ENCODE measurements around the gene UBXN1. TPM values are rescaled to one million over a fixed set of nuclear protein-coding genes. Genes with fewer than 3 reads are reported as not detected.
"Not testable (repeated sequence)": the region's sequence is repeated elsewhere in the genome, so short reads cannot be mapped to it uniquely, and the experiment has no call there.

The UBXN1 gene
- total RNA-seq, 4 donors from 2014 or later, result 194 to 275 (median 235) TPM

GRCh38 chr11:62682518-62682917, 3.6 kb upstream of the UBXN1 start:
- no peak overlapping the region for H3K4me3 ChIP-seq (ENCODE audit: low read depth, poor library complexity, severe bottlenecking)
- TF ChIP-seq POLR2A (IDR thresholded peaks at IDR 0.05), result no peak
- TF ChIP-seq, protein P1, sequence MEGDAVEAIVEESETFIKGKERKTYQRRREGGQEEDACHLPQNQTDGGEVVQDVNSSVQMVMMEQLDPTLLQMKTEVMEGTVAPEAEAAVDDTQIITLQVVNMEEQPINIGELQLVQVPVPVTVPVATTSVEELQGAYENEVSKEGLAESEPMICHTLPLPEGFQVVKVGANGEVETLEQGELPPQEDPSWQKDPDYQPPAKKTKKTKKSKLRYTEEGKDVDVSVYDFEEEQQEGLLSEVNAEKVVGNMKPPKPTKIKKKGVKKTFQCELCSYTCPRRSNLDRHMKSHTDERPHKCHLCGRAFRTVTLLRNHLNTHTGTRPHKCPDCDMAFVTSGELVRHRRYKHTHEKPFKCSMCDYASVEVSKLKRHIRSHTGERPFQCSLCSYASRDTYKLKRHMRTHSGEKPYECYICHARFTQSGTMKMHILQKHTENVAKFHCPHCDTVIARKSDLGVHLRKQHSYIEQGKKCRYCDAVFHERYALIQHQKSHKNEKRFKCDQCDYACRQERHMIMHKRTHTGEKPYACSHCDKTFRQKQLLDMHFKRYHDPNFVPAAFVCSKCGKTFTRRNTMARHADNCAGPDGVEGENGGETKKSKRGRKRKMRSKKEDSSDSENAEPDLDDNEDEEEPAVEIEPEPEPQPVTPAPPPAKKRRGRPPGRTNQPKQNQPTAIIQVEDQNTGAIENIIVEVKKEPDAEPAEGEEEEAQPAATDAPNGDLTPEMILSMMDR (IDR thresholded peaks at IDR 0.05), result no peak
- intact Hi-C loops (cut with DNase I; ENCODE audit: low total_unique reads), result no loop called here
- no peak for DNase-seq (ENCODE audit: low spot score in 2 of 2)
- 72 to 75% methylated on average over 7 of the region's 7 CpGs for WGBS, 2 donors

DNA sequence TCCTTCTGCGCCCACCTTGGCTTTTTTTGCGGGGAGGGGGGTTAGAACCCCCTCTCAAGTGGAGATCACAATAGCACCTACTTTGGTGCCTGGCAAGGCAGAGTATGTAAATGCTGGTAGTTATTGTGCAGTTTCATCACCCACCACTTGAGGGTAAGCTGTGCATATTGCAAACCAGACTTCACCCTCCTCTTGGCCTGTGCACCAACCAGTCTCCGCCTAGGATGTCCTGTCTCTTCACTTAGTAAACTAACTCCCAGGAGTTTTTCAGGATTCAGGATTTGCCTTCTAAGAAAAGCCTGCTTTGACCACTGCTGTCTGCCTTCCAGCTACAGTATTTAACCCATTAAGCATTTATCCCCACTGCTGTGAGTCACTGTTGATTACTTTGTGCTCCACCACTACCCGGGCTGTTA, 2.0 kb upstream of the UBXN1 start:
- peak in 1 of 2 donors; percentile 71 for DNase-seq (ENCODE audit: low spot score in 2 of 2)
- intact Hi-C loops (cut with DNase I; ENCODE audit: low total_unique reads), result no loop called here
- TF ChIP-seq POLR2A (IDR thresholded peaks at IDR 0.05), result no peak
- TF ChIP-seq, protein P1 (IDR thresholded peaks at IDR 0.05), result no peak
- 27% methylated on average over 4 of the region's 4 CpGs for WGBS, 2 donors
- H3K4me3 ChIP-seq (ENCODE audit: low read depth, poor library complexity, severe bottlenecking), result no peak overlapping the region

DNA sequence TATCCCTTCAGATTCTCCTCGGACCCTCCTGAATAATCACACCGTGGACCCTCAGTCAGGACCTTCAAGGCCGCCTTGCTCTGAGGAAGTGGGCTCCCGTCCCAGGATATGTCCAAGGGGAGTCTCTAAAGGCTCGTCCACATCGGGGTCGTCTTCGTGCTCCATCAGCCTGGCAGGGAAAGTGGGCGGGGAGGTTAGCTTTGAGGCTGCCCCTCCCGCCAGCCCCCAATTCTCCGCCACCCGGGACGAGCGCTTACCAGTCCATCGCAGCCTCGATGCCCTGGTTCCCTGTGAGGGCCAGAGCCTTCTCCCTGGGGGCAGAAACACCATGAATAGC, 472 bp downstream of the UBXN1 start:
- TF ChIP-seq POLR2A (IDR thresholded peaks at IDR 0.05), result no peak
- TF ChIP-seq, protein P1 (IDR thresholded peaks at IDR 0.05), result no peak
- intact Hi-C loops (cut with DNase I; ENCODE audit: low total_unique reads), result no loop called here
- no peak for DNase-seq (ENCODE audit: low spot score in 2 of 2)
- WGBS, 2 donors, result 3 to 7% methylated on average over 13 to 16 of the region's 16 CpGs
- peak overlapping the region; percentile 78 for H3K4me3 ChIP-seq (ENCODE audit: low read depth, poor library complexity, severe bottlenecking)

- TF ChIP-seq POLR2A (IDR thresholded peaks at IDR 0.05), result no peak
- TF ChIP-seq, protein P1 (IDR thresholded peaks at IDR 0.05), result no peak
- no peak for DNase-seq (ENCODE audit: low spot score in 2 of 2)
- WGBS, 2 donors, result 77% methylated on average over 15 of the region's 15 CpGs
- no peak overlapping the region for H3K4me3 ChIP-seq (ENCODE audit: low read depth, poor library complexity, severe bottlenecking)
- intact Hi-C loops (cut with DNase I; ENCODE audit: low total_unique reads), result no loop called here
Observed at GRCh38 chr11:62677714-62678113, 1.2 kb downstream of the UBXN1 start.

GRCh38 chr11:62677156-62677555, 1.7 kb downstream of the UBXN1 start:
- no peak for DNase-seq (ENCODE audit: low spot score in 2 of 2)
- TF ChIP-seq, protein P1 (IDR thresholded peaks at IDR 0.05), result no peak
- TF ChIP-seq POLR2A (IDR thresholded peaks at IDR 0.05), result no peak
- intact Hi-C loops (cut with DNase I; ENCODE audit: low total_unique reads), result no loop called here
- 75 to 82% methylated on average over 6 of the region's 6 CpGs for WGBS, 2 donors
- H3K4me3 ChIP-seq (ENCODE audit: low read depth, poor library complexity, severe bottlenecking), result no peak overlapping the region

GRCh38 chr11:62676698-62677097, 2.2 kb downstream of the UBXN1 start:
- intact Hi-C loops (cut with DNase I; ENCODE audit: low total_unique reads), result no loop called here
- TF ChIP-seq POLR2A (IDR thresholded peaks at IDR 0.05), result no peak
- TF ChIP-seq, protein P1 (IDR thresholded peaks at IDR 0.05), result no peak
- DNase-seq (ENCODE audit: low spot score in 2 of 2), result no peak
- WGBS, 2 donors, result 53 to 56% methylated on average over 6 of the region's 6 CpGs
- H3K4me3 ChIP-seq (ENCODE audit: low read depth, poor library complexity, severe bottlenecking), result no peak overlapping the region

- intact Hi-C loops (cut with DNase I; ENCODE audit: low total_unique reads); H3K4me3 ChIP-seq (ENCODE audit: low read depth, poor library complexity, severe bottlenecking); DNase-seq (ENCODE audit: low spot score in 2 of 2): not testable (repeated sequence)
- 95 to 97% methylated on average over 10 of the region's 10 CpGs for WGBS, 2 donors
Observed at GRCh38 chr11:62675415-62675814, 3.5 kb downstream of the UBXN1 start.
